Measurements from ENCODE around the gene BMP4. TPM values are rescaled to one million over a fixed set of nuclear protein-coding genes. Genes with fewer than 3 reads are reported as not detected.
A peak's percentile ranks its signal among the peaks of the same experiment; 100 is the strongest.

BMP4 gene
- total RNA-seq, 1 donor from 2014 or later, result 162 TPM

DNA sequence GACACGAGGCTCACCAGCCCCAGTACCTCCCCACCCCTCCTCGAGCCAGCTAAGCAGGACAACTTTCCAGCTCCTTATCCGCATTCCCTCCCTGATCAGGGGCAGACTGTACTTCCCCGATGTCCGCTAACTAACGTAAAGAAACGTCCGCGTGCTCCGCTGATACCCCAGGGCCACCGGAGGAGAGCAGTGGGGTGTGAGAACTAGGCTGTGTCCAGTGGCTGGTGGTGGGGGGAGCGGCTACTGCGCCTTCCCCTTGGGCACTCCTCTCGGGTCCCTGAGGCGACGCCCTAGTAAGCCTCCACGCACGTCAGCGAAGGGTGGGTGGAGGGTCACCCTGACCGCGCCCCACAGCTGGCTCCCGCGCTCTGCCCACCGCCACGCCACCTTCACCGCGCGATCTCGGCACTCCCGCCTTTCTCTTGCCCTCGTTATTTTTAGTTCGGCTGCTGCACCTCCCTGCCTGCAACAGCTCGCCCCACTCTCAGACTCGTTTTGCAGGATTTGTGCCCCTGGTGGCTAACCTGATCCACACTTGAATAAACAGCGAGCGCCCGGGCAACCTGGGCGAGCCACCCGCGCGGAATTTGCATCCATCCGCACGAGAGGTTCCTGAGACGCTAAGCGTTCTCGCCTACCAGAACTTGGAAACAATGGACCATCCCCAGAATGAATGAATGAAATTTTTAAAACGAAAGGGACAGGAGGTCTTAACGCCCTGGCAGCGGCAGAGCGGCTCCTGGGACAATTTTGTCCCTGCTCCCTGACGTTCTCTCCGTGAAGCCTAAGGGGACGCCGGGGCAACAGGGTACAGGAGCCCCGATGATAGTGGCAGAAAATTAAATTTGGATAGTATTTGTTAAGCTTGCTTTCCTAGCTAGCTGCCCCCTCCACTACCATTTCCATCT is 6.9 kb upstream of the BMP4 start:
- DNase-seq, result peak; percentile 67

GRCh38 chr14:53962953-53963319 is 6.3 kb upstream of the BMP4 start:
- DNase-seq, result no peak

GRCh38 chr14:53958628-53959027 is 2.0 kb upstream of the BMP4 start:
- DNase-seq, result no peak

- no peak for DNase-seq
These were observed 1.1 kb upstream of the BMP4 start for GRCh38 chr14:53957739-53958138.

DNA sequence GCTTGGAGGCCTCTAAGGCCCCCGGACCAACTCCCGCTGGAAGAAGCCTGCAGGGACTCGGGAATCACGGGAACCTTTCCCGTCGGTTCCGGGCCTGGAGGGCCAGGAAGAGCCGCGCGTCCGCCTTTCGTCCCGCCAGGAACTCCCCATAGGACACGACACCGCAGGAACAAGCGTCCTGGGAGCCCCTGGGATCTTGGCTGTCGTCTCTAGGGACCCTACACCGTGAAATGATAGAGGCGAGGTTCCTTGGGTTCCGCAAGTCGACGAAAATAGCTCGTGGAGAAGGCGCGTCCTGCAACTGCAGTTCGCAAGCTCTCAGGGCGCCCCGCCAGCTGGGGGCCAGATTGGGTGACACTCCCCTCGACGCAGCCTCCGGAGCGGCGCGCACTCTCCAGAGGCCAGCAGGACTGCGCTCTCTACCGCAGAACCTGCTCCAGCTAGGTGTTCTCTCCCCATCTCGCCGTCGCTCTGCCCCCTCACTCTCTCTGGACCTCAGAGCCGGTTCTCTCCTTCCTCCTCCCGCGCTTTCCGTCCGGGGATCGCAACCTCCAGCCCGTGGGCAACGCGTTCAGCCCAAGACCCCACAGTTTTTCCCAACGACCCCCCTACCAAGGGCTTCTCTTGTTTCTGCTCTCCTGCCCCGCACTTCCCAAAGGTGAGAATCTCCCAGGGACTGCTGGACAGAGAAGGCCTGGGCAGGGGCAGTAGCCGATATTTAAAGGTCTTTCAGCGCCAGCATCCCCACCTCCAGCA is 776 bp downstream of the BMP4 start:
- DNase-seq, result peak; percentile 74

DNA sequence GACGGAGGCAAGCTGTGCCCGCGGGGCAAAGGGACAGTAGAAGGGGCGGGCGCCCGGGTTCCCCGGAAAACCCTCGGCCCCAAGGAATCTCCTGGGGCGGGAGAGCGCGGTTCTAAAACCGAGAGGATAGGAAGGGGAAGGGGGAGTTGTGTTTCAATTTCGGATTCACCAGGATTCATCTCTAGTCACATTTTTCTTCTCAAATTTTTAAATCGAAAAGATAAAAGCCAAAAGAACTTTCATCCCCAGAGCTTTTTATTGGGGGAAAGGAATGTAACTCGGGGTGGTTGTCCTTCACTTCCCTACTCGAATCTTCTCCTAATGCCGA is 1.4 kb downstream of the BMP4 start:
- DNase-seq, result no peak

- DNase-seq, result peak; percentile 74
These were observed 1.9 kb downstream of the BMP4 start for GRCh38 chr14:53954551-53955228.

- DNase-seq, result peak; percentile 68
These were observed 2.6 kb downstream of the BMP4 start for GRCh38 chr14:53953828-53954550.

GRCh38 chr14:53953002-53953827 is 3.4 kb downstream of the BMP4 start:
- DNase-seq, result peak; percentile 93

DNA sequence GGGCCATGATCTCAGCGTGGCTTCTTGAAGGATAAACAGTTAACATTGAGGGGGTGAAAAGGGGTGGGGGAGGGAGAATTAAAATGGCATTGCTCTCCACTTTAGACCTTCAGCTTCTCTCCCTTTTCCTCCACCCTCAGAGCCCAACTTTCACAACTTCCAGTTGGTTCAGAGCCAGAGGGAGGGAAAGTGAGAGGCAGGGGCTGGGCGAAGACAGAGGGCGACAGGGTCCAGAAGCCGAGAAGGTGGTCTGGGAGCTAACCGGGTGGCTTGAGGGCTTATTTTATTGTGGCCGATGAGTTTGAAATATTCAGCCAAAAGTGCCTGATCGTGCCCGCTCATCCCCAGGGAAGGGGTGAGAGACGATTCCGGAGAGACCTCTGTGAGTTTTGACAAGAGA is 4.1 kb downstream of the BMP4 start:
- DNase-seq, result no peak

DNA sequence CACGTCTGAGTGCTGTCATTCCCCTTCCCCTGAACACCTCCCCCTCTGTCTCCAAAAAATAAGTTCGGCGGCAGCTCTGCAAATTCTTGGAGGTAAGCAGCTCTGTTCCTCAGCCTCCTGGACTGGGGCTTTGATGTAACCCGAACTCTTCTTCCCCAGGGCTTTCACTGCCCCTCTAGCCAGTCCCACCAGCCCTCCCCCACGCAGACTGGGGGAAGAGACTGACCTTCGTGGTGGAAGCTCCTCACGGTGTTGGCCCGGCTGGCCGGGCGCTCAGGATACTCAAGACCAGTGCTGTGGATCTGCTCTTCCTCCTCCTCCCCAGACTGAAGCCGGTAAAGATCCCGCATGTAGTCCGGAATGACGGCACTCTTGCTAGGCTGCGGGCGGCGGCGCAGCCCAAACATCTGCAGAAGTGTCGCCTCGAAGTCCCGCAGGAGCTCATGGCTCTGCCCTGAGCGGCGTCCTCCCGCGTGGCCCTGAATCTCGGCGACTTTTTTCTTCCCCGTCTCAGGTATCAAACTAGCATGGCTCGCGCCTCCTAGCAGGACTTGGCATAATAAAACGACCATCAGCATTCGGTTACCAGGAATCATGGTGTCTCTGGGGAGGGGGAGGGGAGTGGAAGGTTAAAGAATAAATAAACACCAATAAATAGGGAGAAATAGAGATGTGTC is 4.9 kb downstream of the BMP4 start:
- DNase-seq, result peak; percentile 34

GRCh38 chr14:53951243-53951626 is 5.4 kb downstream of the BMP4 start:
- no peak for DNase-seq

DNA sequence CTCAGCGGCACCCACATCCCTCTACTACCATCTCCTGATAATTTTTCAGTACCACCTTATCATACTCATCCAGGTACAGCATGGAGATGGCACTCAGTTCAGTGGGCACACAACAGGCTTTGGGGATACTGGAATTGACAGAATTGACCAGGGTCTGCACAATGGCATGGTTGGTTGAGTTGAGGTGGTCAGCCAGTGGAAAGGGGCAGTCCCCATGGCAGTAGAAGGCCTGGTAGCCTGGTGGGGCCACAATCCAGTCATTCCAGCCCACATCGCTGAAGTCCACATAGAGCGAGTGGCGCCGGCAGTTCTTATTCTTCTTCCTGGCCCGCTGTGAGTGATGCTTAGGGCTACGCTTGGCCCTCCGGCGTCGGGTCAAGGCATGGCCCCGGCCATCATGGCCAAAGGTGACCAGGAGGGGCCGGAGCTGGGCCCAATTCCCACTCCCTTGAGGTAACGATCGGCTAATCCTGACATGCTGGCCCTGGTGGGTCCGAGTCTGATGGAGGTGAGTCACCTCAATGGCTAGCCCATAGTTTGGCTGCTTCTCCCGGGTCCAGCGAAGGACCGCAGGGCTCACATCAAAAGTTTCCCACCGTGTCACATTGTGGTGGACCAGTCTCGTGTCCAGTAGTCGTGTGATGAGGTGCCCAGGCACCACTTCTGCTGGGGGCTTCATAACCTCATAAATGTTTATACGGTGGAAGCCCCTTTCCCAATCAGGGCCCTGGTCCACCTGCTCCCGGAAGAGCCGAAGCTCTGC is 6.4 kb downstream of the BMP4 start:
- DNase-seq, result no peak

- no peak for DNase-seq
These were observed 7.4 kb downstream of the BMP4 start for GRCh38 chr14:53949201-53949600.

DNA sequence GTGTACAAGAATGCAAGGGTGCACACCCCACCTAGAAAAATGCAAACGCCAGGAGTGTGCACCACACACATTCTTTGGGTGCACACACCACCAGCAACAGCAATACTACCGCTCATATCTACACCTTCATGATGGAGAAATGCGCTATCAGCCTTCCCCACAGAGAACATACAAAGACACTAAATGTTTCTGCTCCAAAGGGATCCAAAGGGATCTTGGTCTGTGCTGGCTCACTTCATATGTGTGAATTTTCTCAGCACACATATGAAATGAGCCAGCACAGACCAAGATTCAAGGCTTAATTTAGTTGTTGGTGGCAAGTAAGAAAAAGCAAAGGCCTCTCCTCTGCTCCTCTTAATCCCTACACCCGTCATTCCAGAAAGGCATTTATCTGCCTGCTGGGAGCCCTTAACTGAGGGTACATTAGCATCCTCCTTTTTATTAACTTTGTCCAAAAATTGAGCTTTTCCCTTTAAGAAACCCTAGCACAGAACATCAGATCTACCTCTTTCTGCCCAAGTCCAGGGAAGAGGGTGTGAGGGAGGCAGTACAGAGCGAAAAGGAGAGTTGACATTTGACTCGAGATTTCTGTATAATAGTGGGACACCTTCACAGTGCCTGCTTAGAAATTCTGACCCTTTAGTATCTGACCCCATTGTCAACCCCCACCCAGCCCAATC is 8.3 kb downstream of the BMP4 start:
- peak; percentile 24 for DNase-seq

DNA sequence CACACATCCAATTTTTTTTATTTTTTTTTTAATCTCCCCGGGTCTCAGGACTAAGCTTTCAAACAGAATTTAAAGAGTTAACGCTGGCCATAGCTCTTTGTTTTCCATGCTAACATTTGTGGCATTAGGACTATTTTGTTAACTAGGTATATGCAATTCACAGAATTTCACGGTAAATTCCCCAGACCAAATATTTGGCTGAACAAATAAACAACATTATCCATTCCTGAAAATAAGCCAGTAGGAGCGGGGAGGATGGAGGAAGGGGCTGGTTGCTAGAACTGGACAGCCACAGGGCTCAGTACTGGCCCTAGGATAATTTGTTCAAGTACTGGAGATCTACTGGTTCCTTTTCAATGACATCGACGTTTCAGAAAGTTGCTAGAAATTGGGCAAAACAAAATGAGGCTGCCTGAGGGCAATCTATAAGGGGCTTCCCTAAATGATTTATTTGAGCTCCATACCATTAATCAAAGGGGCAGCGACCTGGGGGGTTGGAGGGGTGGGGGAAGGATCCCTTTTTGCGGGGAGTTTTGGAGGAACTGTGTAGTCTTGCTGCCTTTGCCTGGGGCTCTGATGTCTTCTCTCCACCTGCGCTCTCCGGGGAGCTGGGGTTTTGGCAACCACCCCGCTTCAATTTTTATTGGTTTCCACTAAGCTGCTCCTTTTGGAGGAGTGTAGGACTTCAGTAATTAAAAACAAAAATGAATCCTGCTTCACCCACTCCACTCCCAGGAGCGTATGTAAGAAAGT is 9.0 kb downstream of the BMP4 start:
- DNase-seq, result peak; percentile 52

DNA sequence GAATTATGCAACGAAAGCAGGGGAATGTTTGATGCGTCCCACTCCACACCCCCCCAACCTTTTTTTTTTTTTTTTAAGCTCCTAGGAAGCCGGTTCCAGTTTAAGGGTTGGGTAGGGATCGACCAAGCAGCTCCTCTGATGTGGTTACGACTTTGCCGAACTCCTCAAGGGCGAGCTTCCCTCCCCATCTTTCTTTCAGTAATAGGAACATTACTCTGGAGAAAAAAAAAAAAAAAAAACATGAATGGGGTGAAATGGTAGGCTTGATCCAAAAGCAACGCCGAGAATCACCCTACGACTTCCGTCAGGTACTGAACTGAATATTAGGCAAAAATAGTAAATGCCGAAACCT is 9.6 kb downstream of the BMP4 start:
- peak; percentile 38 for DNase-seq

- peak; percentile 51 for DNase-seq
These were observed 10.1 kb downstream of the BMP4 start for GRCh38 chr14:53946404-53947093.

GRCh38 chr14:53946071-53946403 is 10.6 kb downstream of the BMP4 start:
- DNase-seq, result no peak
